Stimulated activated CD8-positive, alpha-beta memory T cell treated with anti-CD3 and anti-CD28 coated beads, Interleukin-2, amount 100 ng/mL, for 48 hours (primary cell): Measurements from ENCODE around the gene MMP24.
"Not testable (repeated sequence)": the region's sequence is repeated elsewhere in the genome, so short reads cannot be mapped to it uniquely, and the experiment has no call there.

ENCODE experiments used
- DNase-seq, 2 donors: peaks; one replicate each; pipeline ENCODE4 v3.0.0-alpha.2; 2020; ENCODE audit warnings: low read depth in 2 of 2

Gene MMP24

GRCh38 chr20:35311409-35311808, 84.9 kb downstream of the MMP24 start:
- peak; percentile 40 to 77 for DNase-seq

- DNase-seq = no peak
Measured at GRCh38 chr20:35311822-35312221, 85.3 kb downstream of the MMP24 start.

- DNase-seq = no peak
Measured at GRCh38 chr20:35312318-35312717, 85.8 kb downstream of the MMP24 start.

- DNase-seq = no peak
Measured at GRCh38 chr20:35314816-35315631, 88.5 kb downstream of the MMP24 start.

- not testable (repeated sequence) for DNase-seq
Measured at GRCh38 chr20:35315632-35316020, 89.1 kb downstream of the MMP24 start.

- DNase-seq = no peak
Measured at GRCh38 chr20:35316086-35316485, 89.6 kb downstream of the MMP24 start.

GRCh38 chr20:35317416-35318210, 91.1 kb downstream of the MMP24 start:
- DNase-seq = no peak

GRCh38 chr20:35318502-35319157, 92.1 kb downstream of the MMP24 start:
- DNase-seq = no peak

GRCh38 chr20:35319192-35319870, 92.8 kb downstream of the MMP24 start:
- no peak for DNase-seq

- no peak for DNase-seq
Measured at GRCh38 chr20:35319871-35320197, 93.3 kb downstream of the MMP24 start.

- no peak for DNase-seq
Measured at GRCh38 chr20:35320396-35321126, 94.1 kb downstream of the MMP24 start.

- no peak for DNase-seq
Measured at GRCh38 chr20:35325401-35325800, 98.9 kb downstream of the MMP24 start.

GRCh38 chr20:35326021-35326739, 99.7 kb downstream of the MMP24 start:
- no peak for DNase-seq
